Epithelial cell of proximal tubule (primary cell): Measurements from ENCODE around the gene KMT2E. TPM values are rescaled to one million over a fixed set of nuclear protein-coding genes. Genes with fewer than 3 reads are reported as not detected.
"Not testable (repeated sequence)": the region's sequence is repeated elsewhere in the genome, so short reads cannot be mapped to it uniquely, and the experiment has no call there.

Source experiments
- DNase-seq: peaks from one replicate; pipeline ENCODE4 v3.0.0-alpha.2; 2011; ENCODE audit warnings: low read depth
- H3K4me3 ChIP-seq: 2 replicates; pipeline ENCODE4 v1.5.1; 2011; ENCODE audit warnings: low read depth, mild to moderate bottlenecking, low read length
- total RNA-seq: library from RNA; depleted of rRNA; stranded (reverse); fragments of >200 nt; gene quantifications from 2 replicates; pipeline ENCODE4 v1.2.3, GENCODE V29; 2015
- TF ChIP-seq, protein P1 (sequence below): conservative IDR thresholded peaks from 2 replicates; pipeline ENCODE4 v1.5.1; 2012; ENCODE audit warnings: low read depth, mild to moderate bottlenecking, low read length

KMT2E gene
- total RNA-seq, 1 donor from 2014 or later = 46.4 TPM

DNA sequence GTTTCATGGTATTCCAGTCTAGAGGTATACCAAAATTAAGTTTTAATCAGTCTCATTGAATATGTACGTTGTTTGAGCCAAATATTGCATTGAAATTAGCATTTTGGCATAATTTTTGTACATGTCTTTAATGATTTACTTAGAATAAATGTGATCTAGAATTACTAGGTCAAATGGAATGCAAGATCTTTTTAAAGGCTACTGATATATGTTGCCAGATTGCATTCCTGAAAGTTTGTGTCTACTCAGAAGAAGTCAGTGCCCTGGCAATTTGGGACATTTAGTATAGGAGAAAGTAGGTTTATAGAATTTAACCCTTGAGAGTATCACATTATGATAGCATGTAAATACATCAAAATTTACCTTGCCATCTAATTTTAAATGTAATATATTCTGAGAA, 32.4 kb downstream of the KMT2E start:
- TF ChIP-seq, protein P1, sequence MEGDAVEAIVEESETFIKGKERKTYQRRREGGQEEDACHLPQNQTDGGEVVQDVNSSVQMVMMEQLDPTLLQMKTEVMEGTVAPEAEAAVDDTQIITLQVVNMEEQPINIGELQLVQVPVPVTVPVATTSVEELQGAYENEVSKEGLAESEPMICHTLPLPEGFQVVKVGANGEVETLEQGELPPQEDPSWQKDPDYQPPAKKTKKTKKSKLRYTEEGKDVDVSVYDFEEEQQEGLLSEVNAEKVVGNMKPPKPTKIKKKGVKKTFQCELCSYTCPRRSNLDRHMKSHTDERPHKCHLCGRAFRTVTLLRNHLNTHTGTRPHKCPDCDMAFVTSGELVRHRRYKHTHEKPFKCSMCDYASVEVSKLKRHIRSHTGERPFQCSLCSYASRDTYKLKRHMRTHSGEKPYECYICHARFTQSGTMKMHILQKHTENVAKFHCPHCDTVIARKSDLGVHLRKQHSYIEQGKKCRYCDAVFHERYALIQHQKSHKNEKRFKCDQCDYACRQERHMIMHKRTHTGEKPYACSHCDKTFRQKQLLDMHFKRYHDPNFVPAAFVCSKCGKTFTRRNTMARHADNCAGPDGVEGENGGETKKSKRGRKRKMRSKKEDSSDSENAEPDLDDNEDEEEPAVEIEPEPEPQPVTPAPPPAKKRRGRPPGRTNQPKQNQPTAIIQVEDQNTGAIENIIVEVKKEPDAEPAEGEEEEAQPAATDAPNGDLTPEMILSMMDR = no peak
- no peak overlapping the region for H3K4me3 ChIP-seq
- DNase-seq = peak; percentile 40

DNA sequence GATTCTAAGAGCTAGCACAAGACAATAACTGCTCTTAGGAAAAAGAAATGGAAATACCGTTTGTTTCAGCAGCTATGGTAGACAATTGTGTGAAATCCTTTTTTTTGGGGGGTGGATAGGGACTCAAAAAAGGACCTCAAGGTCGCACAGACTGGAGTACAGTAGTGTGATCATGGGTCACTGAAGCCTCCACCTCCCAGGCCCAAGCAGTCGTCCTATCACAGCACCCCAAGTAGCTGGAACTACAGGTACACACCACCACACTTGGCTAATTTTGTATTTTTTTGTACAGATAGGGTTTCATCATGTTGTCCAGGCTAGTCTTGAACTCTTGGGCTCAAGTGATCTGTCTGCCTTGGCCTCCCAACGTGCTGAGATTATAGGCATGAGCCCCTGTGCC, 33.9 kb downstream of the KMT2E start:
- TF ChIP-seq, protein P1 = no peak
- H3K4me3 ChIP-seq = no peak overlapping the region
- DNase-seq = no peak

DNA sequence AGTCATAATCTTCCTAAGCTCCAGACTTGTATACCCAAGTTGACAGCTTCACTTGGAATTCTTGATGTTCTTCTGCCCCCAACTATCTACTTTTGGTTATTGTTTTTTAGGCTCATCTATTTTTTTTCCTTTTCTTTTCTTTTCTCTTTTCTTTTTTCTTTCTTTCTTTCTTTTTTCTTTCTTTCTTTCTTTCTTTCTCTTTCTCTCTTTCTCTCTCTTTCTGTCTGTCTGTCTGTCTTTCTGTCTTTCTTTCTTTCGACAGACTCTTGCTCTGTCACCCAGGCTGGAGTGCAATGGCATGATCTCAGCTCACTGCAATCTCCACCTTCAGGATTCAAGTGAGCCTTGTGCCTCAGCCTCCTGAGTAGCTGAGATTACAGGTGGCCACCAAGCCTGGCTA, 36.5 kb downstream of the KMT2E start:
- no peak overlapping the region for H3K4me3 ChIP-seq
- no peak for DNase-seq
- TF ChIP-seq, protein P1 = no peak

DNA sequence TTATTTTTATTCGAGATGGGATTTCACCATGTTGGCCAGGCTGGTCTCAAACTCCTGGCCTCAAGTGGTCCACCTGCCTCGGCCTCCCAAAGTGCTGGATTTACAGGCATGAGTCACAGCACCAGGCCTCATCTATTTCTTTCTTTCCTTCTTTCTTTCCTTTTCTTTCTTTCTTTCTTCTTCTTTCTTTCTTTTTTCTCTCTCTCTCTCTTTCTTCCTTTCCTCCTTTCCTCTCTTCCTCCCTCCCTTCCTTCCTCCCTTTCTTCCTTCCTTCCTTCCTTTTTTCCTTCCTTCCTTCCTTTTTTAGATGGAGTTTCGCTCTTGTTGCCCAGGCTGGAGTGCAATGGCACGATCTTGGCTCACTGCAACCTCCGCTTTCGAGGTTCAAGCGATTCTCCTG, 36.9 kb downstream of the KMT2E start:
- not testable (repeated sequence) for H3K4me3 ChIP-seq, DNase-seq

DNA sequence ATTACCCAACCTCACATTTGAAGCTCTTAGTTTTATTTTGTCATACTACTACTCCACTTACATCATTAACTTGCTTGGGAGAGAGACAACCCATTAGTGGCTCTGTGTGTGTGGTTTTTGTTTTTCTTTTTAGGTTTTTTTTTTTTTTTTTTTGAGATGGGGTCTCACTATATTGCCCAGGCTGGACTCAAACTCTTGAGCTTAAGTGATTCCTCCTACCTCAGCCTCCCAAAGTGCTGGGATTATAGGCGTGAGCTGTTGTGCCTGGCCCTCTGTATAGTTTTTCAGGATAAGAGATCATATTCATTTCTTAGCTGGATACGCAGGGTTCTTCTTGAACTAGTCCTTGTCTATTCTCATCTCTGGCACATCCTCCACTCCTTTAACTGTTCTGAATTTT, 41.1 kb downstream of the KMT2E start:
- H3K4me3 ChIP-seq = no peak overlapping the region
- TF ChIP-seq, protein P1 = no peak
- no peak for DNase-seq

DNA sequence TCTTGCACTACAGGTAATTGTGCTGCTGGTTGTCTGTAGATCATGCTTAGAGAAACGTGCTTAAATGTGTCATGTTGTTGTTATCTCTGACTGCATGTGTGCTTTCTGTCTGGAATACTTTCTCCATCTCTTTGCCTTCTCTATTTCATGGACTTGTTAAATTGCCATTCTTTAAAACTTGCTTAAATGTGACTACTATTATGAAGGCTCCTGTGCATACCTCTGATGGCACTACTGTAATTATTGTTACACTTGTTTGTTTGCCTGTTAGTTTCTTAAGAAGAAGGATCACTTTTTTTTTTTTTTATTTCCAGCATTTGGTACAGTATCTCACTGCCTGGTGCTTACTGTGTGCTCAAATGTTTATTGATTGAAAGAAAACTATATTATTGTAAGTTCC, 41.6 kb downstream of the KMT2E start:
- TF ChIP-seq, protein P1 = no peak
- no peak overlapping the region for H3K4me3 ChIP-seq
- no peak for DNase-seq

DNA sequence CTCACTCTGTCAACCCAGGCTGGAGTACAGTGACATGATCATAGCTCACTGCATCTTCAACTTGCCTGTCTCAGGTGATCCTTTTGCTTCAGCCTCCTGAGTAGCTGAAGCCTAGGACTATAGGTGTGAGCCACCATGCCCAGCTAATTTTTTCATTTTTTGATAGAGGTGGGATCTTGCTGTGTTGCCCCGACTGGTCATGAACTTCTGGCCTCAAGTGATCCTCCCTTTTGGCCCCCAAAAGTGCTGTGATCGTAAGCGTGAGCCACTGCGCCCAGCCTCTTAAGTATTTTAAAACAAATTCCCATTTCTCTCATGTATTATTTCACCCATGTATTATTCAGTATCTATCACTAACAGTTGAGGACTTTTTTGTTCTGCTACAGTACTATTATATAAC, 43.5 kb downstream of the KMT2E start:
- TF ChIP-seq, protein P1 = no peak
- no peak for DNase-seq
- H3K4me3 ChIP-seq = no peak overlapping the region

DNA sequence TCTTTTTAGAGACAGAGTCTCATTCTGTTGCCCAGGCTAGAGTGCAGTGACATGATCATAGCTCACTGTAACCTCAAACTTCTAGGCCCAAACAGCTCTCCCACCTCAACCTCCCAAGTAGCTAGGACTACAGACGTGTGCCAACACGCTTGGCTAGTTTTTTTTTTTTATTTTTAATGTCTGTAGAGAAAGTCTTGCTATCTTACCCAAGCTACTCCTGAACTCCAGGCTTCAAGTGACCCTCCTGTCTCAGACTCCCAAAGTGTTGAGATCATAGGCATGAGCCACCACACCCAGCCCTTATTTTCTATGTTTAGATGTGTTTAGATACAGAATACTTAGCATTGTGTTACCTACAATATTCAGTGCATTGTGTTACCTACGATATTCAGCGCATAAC, 46.4 kb downstream of the KMT2E start:
- H3K4me3 ChIP-seq = no peak overlapping the region
- TF ChIP-seq, protein P1 = no peak
- no peak for DNase-seq
